DND-41 (cell line): ENCODE data around the gene UGT1A4.

Experiments
- ATAC-seq: fragments of 200-7000 bp; cut with Tn5 transposase; 3 replicates; pipeline ENCODE4 v1.9.1; 2021; ENCODE audit warnings: low read depth; ENCODE audit not compliant: insufficient read depth
- DNase-seq: peaks from one replicate; pipeline ENCODE4 v3.0.0-alpha.2; 2020
- H2AFZ ChIP-seq: 2 replicates; pipeline ENCODE4 v1.6.0; 2012; ENCODE audit warnings: low read depth, low read length
- H3K27ac ChIP-seq: 2 replicates; pipeline ENCODE4 v1.5.1; 2012; ENCODE audit warnings: low read length, inconsistent platforms
- H3K27me3 ChIP-seq: fragments of 200-600 bp; sonication (generic); 2 replicates; pipeline ENCODE4 v1.6.0; 2012; ENCODE audit warnings: low read length, mild to moderate bottlenecking, inconsistent platforms; ENCODE audit not compliant: insufficient read depth, poor library complexity
- H3K36me3 ChIP-seq: 2 replicates; pipeline ENCODE4 v1.5.1; 2012; ENCODE audit warnings: low read length, inconsistent platforms; ENCODE audit not compliant: insufficient read depth
- H3K4me1 ChIP-seq: 2 replicates; pipeline ENCODE4 v1.5.1; 2012; ENCODE audit warnings: mild to moderate bottlenecking, low read length; ENCODE audit not compliant: insufficient read depth
- H3K4me2 ChIP-seq: 2 replicates; pipeline ENCODE4 v1.6.0; 2012; ENCODE audit warnings: mild to moderate bottlenecking, moderate library complexity, low read length, inconsistent platforms; ENCODE audit not compliant: insufficient read depth
- H3K4me3 ChIP-seq, 2 experiments: fragments of 200-600 bp in 1 of 2; shearing (Covaris generic) in 1 of 2; 2 replicates each; pipeline ENCODE4 v1.5.1; 2012 to 2016; ENCODE audit warnings: inconsistent platforms in 2 of 2, low read length in 2 of 2, mild to moderate bottlenecking in 2 of 2, low read depth in 1 of 2, moderate library complexity in 1 of 2
- H3K79me2 ChIP-seq: 2 replicates; pipeline ENCODE4 v1.6.0; 2012; ENCODE audit warnings: low read length, inconsistent platforms; ENCODE audit not compliant: insufficient read depth
- H3K9ac ChIP-seq: 2 replicates; pipeline ENCODE4 v1.6.0; 2012; ENCODE audit warnings: low read depth, mild to moderate bottlenecking, inconsistent platforms, low read length, moderate library complexity
- H3K9me3 ChIP-seq: 2 replicates; pipeline ENCODE4 v1.5.1; 2012; ENCODE audit warnings: low read length, moderate library complexity, mild to moderate bottlenecking, inconsistent platforms; ENCODE audit not compliant: insufficient read depth, severe bottlenecking
- H4K20me1 ChIP-seq: 2 replicates; pipeline ENCODE4 v1.6.0; 2012; ENCODE audit warnings: low read length; ENCODE audit not compliant: insufficient read depth
- EZH2 ChIP-seq: IDR thresholded peaks from 3 replicates; pipeline ENCODE4 v1.6.1; 2012; ENCODE audit warnings: borderline replicate concordance, low read depth, mild to moderate bottlenecking, moderate library complexity, low read length, inconsistent platforms; ENCODE audit not compliant: severe bottlenecking
- TF ChIP-seq, protein P1 (sequence below): IDR thresholded peaks from 2 replicates; pipeline ENCODE4 v1.5.1; 2012; ENCODE audit warnings: borderline replicate concordance, low read length, moderate library complexity, mild to moderate bottlenecking; ENCODE audit not compliant: poor library complexity, severe bottlenecking; ENCODE audit errors: extremely low read depth

Gene UGT1A4

GRCh38 chr2:233822101-233822771 lies 103.7 kb downstream of the UGT1A4 start:
- H3K9ac ChIP-seq, result no peak overlapping the region
- no peak overlapping the region for H3K4me3 ChIP-seq
- H2AFZ ChIP-seq, result no peak overlapping the region
- no peaks in the 10 kb centered on the region for H4K20me1 ChIP-seq
- H3K36me3 ChIP-seq, result no peaks in the 10 kb centered on the region
- H3K79me2 ChIP-seq, result no peaks in the 10 kb centered on the region
- ATAC-seq (no peak), DNase-seq (no peak)
- TF ChIP-seq, protein P1, sequence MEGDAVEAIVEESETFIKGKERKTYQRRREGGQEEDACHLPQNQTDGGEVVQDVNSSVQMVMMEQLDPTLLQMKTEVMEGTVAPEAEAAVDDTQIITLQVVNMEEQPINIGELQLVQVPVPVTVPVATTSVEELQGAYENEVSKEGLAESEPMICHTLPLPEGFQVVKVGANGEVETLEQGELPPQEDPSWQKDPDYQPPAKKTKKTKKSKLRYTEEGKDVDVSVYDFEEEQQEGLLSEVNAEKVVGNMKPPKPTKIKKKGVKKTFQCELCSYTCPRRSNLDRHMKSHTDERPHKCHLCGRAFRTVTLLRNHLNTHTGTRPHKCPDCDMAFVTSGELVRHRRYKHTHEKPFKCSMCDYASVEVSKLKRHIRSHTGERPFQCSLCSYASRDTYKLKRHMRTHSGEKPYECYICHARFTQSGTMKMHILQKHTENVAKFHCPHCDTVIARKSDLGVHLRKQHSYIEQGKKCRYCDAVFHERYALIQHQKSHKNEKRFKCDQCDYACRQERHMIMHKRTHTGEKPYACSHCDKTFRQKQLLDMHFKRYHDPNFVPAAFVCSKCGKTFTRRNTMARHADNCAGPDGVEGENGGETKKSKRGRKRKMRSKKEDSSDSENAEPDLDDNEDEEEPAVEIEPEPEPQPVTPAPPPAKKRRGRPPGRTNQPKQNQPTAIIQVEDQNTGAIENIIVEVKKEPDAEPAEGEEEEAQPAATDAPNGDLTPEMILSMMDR, result no peak
- TF ChIP-seq EZH2, result no peak
- no peak overlapping the region for H3K4me2 ChIP-seq
- no peak overlapping the region for H3K27ac ChIP-seq
- H3K27me3 ChIP-seq, result no peaks in the 10 kb centered on the region
- H3K4me1 ChIP-seq, result no peaks in the 10 kb centered on the region
- no peaks in the 10 kb centered on the region for H3K9me3 ChIP-seq
